Measurements from ENCODE around the gene HAND1. TPM values are rescaled to one million over a fixed set of nuclear protein-coding genes. Genes with fewer than 3 reads are reported as not detected.

HAND1 gene
- total RNA-seq, 2 donors from 2014 or later = 4.7 to 5.2 TPM

GRCh38 chr5:154509784-154510555, 31.9 kb upstream of the HAND1 start:
- DNase-seq (no peak), ATAC-seq (no peak)
- intact Hi-C loops (cut with DNase I) = no loop called here

DNA sequence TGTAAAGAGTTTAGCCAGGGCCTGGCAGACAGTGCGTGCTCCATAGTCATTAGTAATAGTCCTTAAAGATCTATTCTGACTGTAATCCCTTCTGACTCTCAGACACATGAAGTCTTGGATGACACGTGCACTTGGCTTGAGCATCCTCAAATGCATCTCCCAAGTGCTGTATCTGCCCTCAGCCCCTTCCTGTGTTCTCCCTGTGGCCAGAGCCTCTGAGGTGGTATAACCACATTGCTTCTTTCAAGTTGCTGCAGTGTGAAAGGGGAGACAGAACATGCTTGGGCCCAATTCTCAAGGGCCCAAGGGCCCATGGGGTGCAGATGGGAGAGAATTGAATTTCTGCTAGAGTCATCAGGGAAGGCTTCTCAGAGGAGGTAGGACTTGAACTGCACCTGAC, 30.1 kb upstream of the HAND1 start:
- intact Hi-C loops (cut with DNase I) = no loop called here
- ATAC-seq = no peak
- DNase-seq = no peak

GRCh38 chr5:154506716-154507080, 28.7 kb upstream of the HAND1 start:
- intact Hi-C loops (cut with DNase I) = no loop called here
- ATAC-seq (no peak), DNase-seq (no peak)

DNA sequence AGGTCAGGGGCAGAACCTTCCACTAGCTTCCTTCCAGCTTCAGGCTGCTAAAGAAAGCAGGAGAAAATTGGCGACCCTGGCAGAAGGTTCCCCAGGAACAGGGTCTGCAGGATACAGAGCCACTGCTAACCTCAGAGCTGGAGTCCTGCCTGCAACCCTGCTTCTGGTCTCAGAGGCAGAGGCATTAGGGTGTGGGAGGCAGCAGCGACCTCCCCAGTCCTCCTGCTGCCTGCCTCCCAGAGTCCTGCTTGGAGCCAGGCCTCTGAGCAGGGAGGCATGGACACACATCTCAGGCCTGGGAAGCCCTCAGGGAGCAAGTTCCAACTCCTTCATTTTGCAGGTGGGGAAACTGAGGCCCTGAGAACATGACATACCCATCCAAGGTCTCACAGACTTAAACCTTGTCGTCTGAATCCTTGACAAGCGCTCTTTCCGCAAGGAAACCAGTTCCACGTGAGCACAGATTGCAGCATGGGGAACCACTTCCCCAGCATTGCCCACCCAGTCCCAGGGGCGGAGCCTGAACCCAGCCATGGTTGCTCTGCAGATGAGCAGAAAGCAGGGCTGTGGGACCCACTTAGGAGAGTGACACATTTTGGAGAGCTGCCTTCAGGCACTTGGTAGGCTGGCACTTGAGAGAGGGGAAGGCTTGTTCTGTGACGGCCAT, 28.2 kb upstream of the HAND1 start:
- DNase-seq (no peak), ATAC-seq (no peak)
- intact Hi-C loops (cut with DNase I) = no loop called here

DNA sequence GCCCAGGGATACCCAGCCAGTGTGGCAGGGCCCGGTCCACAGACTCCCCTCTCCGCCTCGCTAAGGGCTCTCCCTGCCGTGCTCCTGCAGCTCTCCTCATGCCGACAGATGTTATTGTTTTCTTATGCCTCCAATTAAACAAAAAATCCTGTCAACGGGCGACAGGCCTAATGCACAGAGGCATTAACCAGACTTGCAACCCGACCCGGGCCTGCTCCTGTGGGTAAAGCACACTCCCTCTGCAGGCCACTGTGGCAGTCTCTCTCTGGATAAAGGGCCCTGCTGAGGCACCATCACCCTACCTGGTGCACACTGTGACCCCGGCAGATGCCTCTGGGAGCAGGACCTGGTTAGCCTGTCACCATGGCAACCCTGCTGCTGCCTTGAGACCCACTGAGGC, 27.5 kb upstream of the HAND1 start:
- intact Hi-C loops (cut with DNase I) = no loop called here
- ATAC-seq (no peak), DNase-seq (no peak)

- intact Hi-C loops (cut with DNase I) = no loop called here
- no peak for DNase-seq
- no peak for ATAC-seq
These were observed 25.6 kb upstream of the HAND1 start for GRCh38 chr5:154503698-154504039.

- DNase-seq (no peak), ATAC-seq (no peak)
- intact Hi-C loops (cut with DNase I) = no loop called here
These were observed 24.2 kb upstream of the HAND1 start for GRCh38 chr5:154502180-154502579.

GRCh38 chr5:154501566-154501965, 23.5 kb upstream of the HAND1 start:
- ATAC-seq (no peak), DNase-seq (no peak)
- intact Hi-C loops (cut with DNase I) = no loop called here

GRCh38 chr5:154498994-154499393, 21.0 kb upstream of the HAND1 start:
- no peak for DNase-seq
- intact Hi-C loops (cut with DNase I) = no loop called here
- no peak for ATAC-seq

DNA sequence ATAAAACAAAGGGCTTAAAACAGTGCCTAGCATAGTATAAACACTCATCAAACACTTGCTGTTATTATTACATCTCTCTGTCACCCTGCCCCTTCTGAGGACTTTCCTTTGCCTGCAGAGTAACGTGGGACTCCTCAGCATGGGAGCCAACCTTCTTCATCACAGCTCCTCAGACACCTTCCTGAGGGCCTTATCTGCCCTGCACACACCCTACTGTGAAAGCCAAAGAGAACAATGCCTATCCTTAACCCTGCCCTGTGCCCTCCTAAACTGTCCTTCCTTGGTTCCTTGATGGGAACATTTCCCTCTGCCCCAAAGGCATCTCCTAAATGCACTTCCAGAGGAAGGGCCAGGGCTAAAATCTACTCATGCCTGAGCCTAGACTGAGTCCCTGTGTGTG, 20.6 kb upstream of the HAND1 start:
- DNase-seq = no peak
- intact Hi-C loops (cut with DNase I) = no loop called here

DNA sequence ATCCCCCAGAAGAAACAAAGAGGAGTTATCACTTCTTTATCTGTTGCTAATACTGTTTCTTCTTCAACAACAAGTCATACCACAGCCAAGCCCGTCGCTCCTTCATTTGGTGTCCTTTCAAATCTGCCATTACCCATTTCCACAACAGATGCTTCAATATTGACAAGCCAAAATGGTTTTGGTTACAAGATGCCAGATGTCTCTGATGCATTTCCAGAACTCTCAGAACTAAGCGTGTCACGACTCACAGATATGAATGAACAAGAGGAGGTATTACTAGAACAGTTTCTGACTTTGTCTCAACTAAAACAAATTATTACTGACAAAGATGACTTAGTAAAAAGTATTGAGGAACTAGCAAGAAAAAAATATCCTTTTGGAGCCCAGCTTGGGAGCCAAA, 16.0 kb upstream of the HAND1 start:
- DNase-seq (no peak), ATAC-seq (no peak)
- intact Hi-C loops (cut with DNase I) = no loop called here

More for the DNA sequence above, 20.6 kb upstream of the HAND1 start:
- ATAC-seq = no peak

DNA sequence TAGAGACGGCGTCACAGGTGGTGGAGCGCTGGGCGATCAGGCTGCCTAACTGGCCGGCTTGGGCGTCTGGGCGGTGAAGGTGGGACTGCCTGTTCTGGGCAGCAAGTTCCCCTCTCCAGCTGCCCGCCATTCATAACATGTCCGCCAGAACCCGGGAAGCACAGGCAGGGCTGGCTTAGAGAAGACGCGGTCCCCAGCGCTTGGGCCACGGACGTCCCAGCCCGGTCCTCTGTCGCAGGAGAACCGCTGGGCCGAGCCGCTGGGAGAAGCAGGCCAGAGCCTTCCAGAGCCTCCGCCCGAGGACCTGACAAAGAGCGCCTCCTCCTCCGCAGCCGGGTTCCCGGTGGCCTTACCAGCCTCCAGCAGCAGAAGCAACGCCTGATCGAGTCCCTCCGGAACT, 15.2 kb upstream of the HAND1 start:
- DNase-seq = no peak
- no peak for ATAC-seq
- intact Hi-C loops (cut with DNase I) = no loop called here

- ATAC-seq = no peak
- no peak for DNase-seq
- intact Hi-C loops (cut with DNase I) = no loop called here
These were observed 13.9 kb upstream of the HAND1 start for GRCh38 chr5:154491941-154492340.

DNA sequence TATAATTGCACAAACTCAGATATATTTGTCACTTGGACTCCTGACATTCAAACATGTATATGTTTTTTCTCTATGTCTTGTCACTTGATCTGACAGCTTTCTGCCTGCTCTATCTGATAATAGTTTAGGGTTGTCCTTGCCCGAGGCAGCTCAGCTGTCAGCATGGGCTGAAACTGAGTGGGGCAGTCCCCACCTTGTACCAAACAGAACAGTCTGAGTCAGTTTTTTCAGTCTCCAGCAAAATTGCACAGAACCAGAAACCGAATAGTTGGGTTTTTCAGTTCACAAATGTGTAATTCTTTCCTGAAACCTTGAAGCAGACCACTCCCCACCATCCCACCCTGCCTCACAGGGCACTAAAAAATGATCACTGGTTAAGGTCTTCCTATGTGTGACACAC, 9.5 kb upstream of the HAND1 start:
- DNase-seq (no peak), ATAC-seq (no peak)
- intact Hi-C loops (cut with DNase I) = no loop called here

- intact Hi-C loops (cut with DNase I) = no loop called here
- ATAC-seq (no peak), DNase-seq (no peak)
These were observed 8.4 kb upstream of the HAND1 start for GRCh38 chr5:154486427-154486866.

- intact Hi-C loops (cut with DNase I) = no loop called here
- ATAC-seq (no peak), DNase-seq (no peak)
These were observed 7.9 kb upstream of the HAND1 start for GRCh38 chr5:154485850-154486426.

- ATAC-seq (no peak), DNase-seq (no peak)
- intact Hi-C loops (cut with DNase I) = no loop called here
These were observed 7.1 kb upstream of the HAND1 start for GRCh38 chr5:154485096-154485491.

DNA sequence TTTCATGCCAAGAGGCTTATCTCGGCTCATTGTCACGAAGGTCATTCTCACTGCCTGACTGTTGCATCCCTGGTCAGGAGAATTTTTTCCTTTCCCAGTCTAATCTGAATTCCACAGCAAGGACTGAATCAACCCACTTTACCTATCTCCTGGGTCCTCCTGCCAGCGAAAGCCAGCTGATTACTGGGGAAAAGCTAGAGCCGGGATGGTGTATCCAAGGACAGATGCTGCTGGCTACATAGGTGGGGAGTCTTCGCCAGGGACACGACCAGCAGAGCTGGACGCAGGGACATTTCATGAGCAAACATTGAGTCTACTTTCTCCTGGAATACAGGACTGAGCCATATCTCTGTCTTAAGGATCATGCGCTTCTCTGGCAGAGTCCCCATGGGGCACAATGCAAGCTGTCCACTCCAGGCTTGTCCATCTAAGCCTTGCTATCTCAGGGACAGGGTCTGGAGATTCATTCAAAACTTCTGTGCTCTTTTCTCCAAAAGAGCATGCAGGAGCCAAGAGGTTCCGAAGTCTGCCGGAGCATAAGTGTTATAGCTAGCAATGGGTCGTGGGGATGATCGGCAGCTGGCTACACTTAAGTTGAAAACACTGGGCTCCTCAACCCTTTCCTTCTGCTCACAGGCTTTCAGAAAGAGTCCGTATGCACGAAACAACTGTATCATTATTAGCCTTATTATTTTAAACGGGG, 6.5 kb upstream of the HAND1 start:
- intact Hi-C loops (cut with DNase I) = no loop called here

DNA sequence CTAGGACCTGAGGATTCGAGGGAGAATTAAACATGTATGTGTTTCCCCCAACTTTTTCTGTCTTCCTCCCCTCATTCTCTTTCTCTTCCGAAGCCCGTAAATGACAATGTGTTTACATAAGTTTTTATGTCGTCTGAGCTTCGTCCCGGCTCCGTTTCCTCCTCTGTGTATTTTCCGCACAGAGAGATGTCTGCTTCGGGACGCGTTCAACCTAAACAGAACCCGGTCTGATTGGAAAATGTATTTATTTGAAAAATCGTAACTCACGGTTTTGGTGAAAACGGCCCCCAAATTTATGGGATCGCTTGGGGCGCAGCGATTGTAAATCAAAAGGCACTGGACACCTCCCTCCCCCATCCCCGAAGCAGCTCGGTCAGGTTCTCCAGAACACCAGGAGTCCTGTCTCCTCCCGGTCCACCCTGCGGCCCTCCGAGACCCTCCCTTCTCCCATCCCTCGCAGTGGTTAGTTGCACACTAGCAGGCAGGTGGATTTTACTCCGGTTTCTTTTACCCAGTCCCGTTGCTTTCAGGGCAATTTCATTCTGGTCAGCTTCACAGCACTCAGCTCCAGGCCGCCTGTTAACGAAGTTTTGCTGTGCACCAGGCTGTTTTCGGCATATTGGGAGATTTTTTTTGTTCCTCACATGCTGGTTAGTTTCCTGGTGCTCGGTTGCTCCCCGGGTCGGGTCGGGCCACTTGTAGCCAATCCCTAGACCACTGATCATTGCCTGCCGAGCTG, 5.8 kb upstream of the HAND1 start:
- intact Hi-C loops (cut with DNase I) = no loop called here
- DNase-seq (no peak), ATAC-seq (no peak)

More for the DNA sequence above, 6.5 kb upstream of the HAND1 start:
- DNase-seq = no peak
- no peak for ATAC-seq
